ENCODE measurements around the gene IQCH.
"Not testable (repeated sequence)": the region's sequence is repeated elsewhere in the genome, so short reads cannot be mapped to it uniquely, and the experiment has no call there.

The IQCH gene

GRCh38 chr15:67350042-67350441, 95.5 kb downstream of the IQCH start:
- DNase-seq (ENCODE audit: low spot score in 2 of 2) (no peak), ATAC-seq (replicated peaks; ENCODE audit: extremely low read depth, poor library complexity, severe bottlenecking) (no peak)
- Mint-ChIP-seq H3K9me3 (no peaks in the 10 kb centered on the region), H3K4me1 (no peaks in the 10 kb centered on the region), H3K27ac (ENCODE audit: low read depth) (no peak overlapping the region), H3K4me3 (no peak overlapping the region), H3K36me3 (ENCODE audit: insufficient read depth) (no peaks in the 10 kb centered on the region), H3K27me3 (peaks cover 9% of the 10 kb centered on the region)

DNA sequence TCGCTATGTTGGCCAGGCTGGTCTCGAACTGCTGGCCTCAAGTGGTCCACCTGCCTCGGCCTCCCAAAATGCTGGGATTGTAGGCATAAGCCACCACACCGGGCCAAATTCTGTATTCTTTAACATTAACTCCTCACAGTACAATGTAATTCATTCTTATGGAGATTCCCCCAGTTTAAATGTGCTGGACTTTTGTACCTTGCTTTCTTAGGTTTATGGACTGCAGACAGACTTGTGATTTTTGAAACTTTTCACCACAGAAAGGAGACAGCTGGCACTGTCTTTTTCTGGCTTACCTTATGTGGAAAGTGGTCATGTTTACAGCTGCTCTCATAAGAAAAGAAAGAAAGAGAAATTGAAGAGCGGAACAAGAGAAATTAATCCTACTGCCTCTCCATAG, 103.8 kb downstream of the IQCH start:
- Mint-ChIP-seq H3K27me3 (no peaks in the 10 kb centered on the region), H3K36me3 (ENCODE audit: insufficient read depth) (no peaks in the 10 kb centered on the region), H3K9me3 (no peaks in the 10 kb centered on the region), H3K4me1 (no peaks in the 10 kb centered on the region), H3K27ac (ENCODE audit: low read depth) (no peak overlapping the region), H3K4me3 (no peak overlapping the region)
- ATAC-seq (replicated peaks; ENCODE audit: extremely low read depth, poor library complexity, severe bottlenecking) (no peak), DNase-seq (ENCODE audit: low spot score in 2 of 2) (no peak)

- Mint-ChIP-seq H3K36me3 (ENCODE audit: insufficient read depth) (no peaks in the 10 kb centered on the region), H3K4me1 (no peaks in the 10 kb centered on the region), H3K27ac (ENCODE audit: low read depth) (no peak overlapping the region), H3K9me3 (no peaks in the 10 kb centered on the region), H3K27me3 (no peaks in the 10 kb centered on the region), H3K4me3 (no peak overlapping the region)
- DNase-seq (ENCODE audit: low spot score in 2 of 2) (no peak), ATAC-seq (replicated peaks; ENCODE audit: extremely low read depth, poor library complexity, severe bottlenecking) (no peak)
Measured at GRCh38 chr15:67358812-67359211, 104.2 kb downstream of the IQCH start.

DNA sequence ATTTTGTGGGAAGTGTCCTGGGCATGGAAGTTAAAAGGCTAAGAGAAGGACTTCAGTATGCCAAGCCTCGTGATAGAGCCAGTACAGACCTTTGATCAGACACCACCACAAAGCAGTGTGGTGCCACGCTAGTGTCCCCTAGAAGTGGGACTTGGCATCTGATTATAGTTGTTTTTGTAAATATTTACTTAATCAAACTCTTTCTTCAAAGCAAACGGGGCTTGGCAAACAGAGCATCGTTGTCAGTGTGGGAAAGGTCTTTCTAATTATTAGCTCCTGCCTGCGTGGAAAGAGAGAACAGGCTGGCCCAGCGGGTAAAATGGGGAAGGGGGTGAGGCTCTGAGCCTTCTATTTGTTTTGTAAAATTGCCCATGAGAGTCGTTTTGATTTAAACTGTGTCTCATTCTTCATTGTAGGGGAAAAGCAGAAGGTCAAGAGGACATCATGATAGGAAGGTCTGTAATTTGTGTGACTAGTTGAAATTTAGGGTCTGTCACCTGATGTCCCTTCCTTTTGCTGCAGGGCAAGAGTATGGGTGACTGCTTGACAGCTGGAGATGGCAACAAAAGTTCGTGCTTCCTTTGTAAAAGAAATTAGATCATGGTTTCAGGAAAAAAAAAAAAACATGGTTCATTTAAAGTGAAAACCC, 105.0 kb downstream of the IQCH start:
- Mint-ChIP-seq H3K27me3 (no peaks in the 10 kb centered on the region), H3K36me3 (ENCODE audit: insufficient read depth) (no peaks in the 10 kb centered on the region), H3K27ac (ENCODE audit: low read depth) (no peak overlapping the region), H3K4me3 (no peak overlapping the region), H3K9me3 (no peaks in the 10 kb centered on the region), H3K4me1 (no peaks in the 10 kb centered on the region)
- no peak for DNase-seq (ENCODE audit: low spot score in 2 of 2)
- no peak for ATAC-seq (replicated peaks; ENCODE audit: extremely low read depth, poor library complexity, severe bottlenecking)

DNA sequence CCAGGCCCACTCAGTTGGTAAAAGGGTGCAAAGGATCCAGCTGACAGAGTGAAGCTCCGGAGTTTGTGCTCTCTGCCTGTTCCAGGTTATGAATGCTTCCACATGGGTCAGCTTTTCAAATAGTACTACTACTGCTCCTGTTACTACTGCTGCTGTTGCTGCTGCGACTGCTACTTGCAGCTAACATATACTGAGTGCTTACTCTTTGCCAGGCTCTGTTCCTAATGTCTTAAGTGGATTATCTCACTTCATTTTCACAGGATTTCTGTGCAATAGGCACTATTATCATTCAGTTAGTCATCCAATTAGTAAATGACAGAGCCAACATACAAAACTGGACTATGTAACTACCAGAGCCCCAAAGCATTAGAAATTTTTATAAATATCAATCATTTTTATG, 106.5 kb downstream of the IQCH start:
- DNase-seq (ENCODE audit: low spot score in 2 of 2) (no peak), ATAC-seq (replicated peaks; ENCODE audit: extremely low read depth, poor library complexity, severe bottlenecking) (no peak)
- Mint-ChIP-seq H3K36me3 (ENCODE audit: insufficient read depth) (peaks cover 1% of the 10 kb centered on the region), H3K4me1 (no peaks in the 10 kb centered on the region), H3K27me3 (peaks cover 5% of the 10 kb centered on the region), H3K9me3 (no peaks in the 10 kb centered on the region), H3K4me3 (no peak overlapping the region), H3K27ac (ENCODE audit: low read depth) (no peak overlapping the region)

DNA sequence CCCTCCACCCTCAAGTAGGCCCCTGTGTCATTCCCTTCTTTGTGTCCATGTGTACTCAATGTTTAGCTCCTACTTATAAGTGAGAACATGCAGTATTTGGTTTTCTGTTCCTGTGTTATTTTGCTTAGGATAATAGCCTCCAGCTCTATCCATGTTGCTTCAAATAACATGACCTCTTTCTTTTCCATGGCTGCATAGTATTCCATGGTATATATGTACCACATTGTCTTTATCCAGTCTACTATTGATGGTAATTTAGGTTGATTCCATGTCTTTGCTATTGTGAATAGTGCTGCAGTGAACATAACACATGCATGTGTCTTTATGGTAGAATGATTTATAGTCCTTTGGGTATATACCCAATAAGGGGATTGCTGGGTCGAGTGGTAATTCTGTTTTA, 109.1 kb downstream of the IQCH start:
- not testable (repeated sequence) for H3K4me3 Mint-ChIP-seq

GRCh38 chr15:67365994-67366393, 111.4 kb downstream of the IQCH start:
- H3K27me3 Mint-ChIP-seq = peaks cover 25% of the 10 kb centered on the region
- DNase-seq (ENCODE audit: low spot score in 2 of 2) (no peak), ATAC-seq (replicated peaks; ENCODE audit: extremely low read depth, poor library complexity, severe bottlenecking) (no peak)
- no peak overlapping the region for H3K4me3 Mint-ChIP-seq
- peaks cover 1% of the 10 kb centered on the region for H3K36me3 Mint-ChIP-seq (ENCODE audit: insufficient read depth)
- H3K9me3 Mint-ChIP-seq = no peaks in the 10 kb centered on the region
- H3K4me1 Mint-ChIP-seq = no peaks in the 10 kb centered on the region
- no peak overlapping the region for H3K27ac Mint-ChIP-seq (ENCODE audit: low read depth)

More for the DNA sequence above, 109.1 kb downstream of the IQCH start:
- H3K27me3 Mint-ChIP-seq; H3K9me3 Mint-ChIP-seq; ATAC-seq (replicated peaks; ENCODE audit: extremely low read depth, poor library complexity, severe bottlenecking); H3K27ac Mint-ChIP-seq (ENCODE audit: low read depth); H3K4me1 Mint-ChIP-seq; DNase-seq (ENCODE audit: low spot score in 2 of 2); H3K36me3 Mint-ChIP-seq (ENCODE audit: insufficient read depth): not testable (repeated sequence)

DNA sequence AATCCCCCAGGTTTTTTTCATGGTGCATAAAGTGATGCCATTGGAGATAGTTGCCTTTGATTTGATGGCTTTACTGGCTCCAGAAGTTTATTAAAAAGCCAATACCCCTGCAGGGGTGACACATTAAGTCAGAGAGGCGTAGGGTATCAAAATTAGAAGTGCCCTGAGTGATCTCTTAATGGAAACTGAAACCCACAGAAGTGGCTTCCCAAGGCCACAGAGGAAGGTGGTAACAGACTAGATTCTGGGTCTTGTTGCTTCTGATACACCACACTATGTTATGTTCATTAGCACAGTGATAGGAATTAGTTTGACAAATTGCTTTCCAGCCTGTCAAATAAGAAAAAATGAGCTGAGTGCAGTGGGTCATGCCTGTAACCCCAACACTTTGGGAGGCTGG, 112.3 kb downstream of the IQCH start:
- Mint-ChIP-seq H3K9me3 (no peaks in the 10 kb centered on the region), H3K27me3 (peaks cover 31% of the 10 kb centered on the region), H3K27ac (ENCODE audit: low read depth) (no peak overlapping the region), H3K36me3 (ENCODE audit: insufficient read depth) (peaks cover 1% of the 10 kb centered on the region), H3K4me1 (no peaks in the 10 kb centered on the region), H3K4me3 (no peak overlapping the region)
- DNase-seq (ENCODE audit: low spot score in 2 of 2) (no peak), ATAC-seq (replicated peaks; ENCODE audit: extremely low read depth, poor library complexity, severe bottlenecking) (no peak)

DNA sequence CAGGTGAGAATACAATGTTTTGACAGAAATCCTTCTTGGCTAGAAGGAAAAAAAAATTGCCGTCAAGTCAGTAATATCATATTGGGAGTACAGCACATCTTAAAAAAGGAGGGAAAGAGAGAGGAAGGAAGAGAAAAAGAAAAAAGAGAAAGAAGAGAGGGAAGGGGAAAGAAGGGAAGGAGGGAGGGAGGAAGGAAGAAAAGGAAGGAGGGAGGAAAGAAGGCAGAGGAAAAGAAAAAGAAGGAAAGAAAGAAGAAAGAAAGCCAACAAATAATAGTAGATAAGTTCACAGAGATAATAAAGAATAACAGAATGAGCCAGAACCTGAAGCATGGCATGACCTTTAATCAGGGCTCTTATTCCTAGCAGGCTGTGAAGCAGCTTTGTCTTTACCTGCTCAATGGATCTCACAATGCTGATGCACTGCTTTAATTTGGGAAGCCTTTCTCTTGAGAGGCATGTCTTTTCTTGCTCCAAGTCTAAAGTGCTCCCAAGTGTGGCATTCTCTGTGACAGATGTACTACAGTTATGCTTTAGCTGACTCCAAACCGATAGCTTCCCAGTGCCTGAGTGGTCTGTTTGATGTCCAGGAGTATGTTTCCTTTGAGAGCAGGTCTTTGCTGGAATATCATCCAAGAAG, 114.9 kb downstream of the IQCH start:
- Mint-ChIP-seq H3K4me1 (no peaks in the 10 kb centered on the region), H3K36me3 (ENCODE audit: insufficient read depth) (peaks cover 1% of the 10 kb centered on the region), H3K27me3 (peaks cover 31% of the 10 kb centered on the region), H3K27ac (ENCODE audit: low read depth) (no peak overlapping the region), H3K9me3 (no peaks in the 10 kb centered on the region), H3K4me3 (no peak overlapping the region)
- DNase-seq (ENCODE audit: low spot score in 2 of 2) = no peak
- ATAC-seq (replicated peaks; ENCODE audit: extremely low read depth, poor library complexity, severe bottlenecking) = no peak

GRCh38 chr15:67370206-67370954, 115.8 kb downstream of the IQCH start:
- H3K9me3 Mint-ChIP-seq = no peaks in the 10 kb centered on the region
- no peaks in the 10 kb centered on the region for H3K36me3 Mint-ChIP-seq (ENCODE audit: insufficient read depth)
- no peak overlapping the region for H3K4me3 Mint-ChIP-seq
- no peaks in the 10 kb centered on the region for H3K4me1 Mint-ChIP-seq
- no peak overlapping the region for H3K27ac Mint-ChIP-seq (ENCODE audit: low read depth)
- peaks cover 31% of the 10 kb centered on the region for H3K27me3 Mint-ChIP-seq
- DNase-seq (ENCODE audit: low spot score in 2 of 2) (no peak), ATAC-seq (replicated peaks; ENCODE audit: extremely low read depth, poor library complexity, severe bottlenecking) (no peak)

- Mint-ChIP-seq H3K4me3 (no peak overlapping the region), H3K27me3 (peaks cover 24% of the 10 kb centered on the region), H3K9me3 (no peaks in the 10 kb centered on the region), H3K36me3 (ENCODE audit: insufficient read depth) (no peaks in the 10 kb centered on the region), H3K27ac (ENCODE audit: low read depth) (no peak overlapping the region), H3K4me1 (no peaks in the 10 kb centered on the region)
- ATAC-seq (replicated peaks; ENCODE audit: extremely low read depth, poor library complexity, severe bottlenecking) (no peak), DNase-seq (ENCODE audit: low spot score in 2 of 2) (no peak)
Measured at GRCh38 chr15:67372543-67372942, 118.0 kb downstream of the IQCH start.

DNA sequence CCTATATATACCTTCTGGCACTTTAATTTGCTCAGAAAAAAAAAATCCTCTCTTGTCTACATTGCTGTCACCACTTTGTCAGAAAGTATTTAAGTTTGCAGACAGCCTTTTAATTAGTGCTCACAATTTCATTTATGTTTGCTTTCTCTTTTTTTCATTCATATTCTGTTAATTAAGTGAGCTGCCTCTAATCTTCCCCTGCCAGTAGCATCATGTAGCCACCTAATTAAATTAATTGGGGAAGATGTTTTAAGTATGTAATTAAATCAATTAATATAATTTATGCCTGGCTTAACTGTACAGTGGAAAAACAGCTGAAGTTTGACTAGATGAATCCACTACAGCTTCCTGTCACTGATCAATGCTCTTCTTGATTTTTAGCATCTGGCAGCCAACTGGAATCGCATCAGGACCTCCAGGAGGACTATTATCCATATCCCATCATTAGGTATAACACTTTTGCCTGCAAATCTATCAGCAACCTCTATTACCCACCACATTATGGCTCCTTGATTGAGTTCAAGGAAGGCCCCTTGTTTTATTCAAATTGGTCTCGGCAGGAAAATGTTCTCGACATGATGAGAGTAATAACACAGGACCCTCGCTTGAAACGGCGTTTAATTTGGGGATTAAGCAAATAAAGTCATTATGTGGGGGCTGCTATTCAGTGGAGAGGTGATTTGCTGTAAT, 118.5 kb downstream of the IQCH start:
- no peaks in the 10 kb centered on the region for H3K36me3 Mint-ChIP-seq (ENCODE audit: insufficient read depth)
- H3K27ac Mint-ChIP-seq (ENCODE audit: low read depth) = no peak overlapping the region
- H3K27me3 Mint-ChIP-seq = peaks cover 30% of the 10 kb centered on the region
- DNase-seq (ENCODE audit: low spot score in 2 of 2) (no peak), ATAC-seq (replicated peaks; ENCODE audit: extremely low read depth, poor library complexity, severe bottlenecking) (no peak)
- no peaks in the 10 kb centered on the region for H3K9me3 Mint-ChIP-seq
- no peaks in the 10 kb centered on the region for H3K4me1 Mint-ChIP-seq
- H3K4me3 Mint-ChIP-seq = no peak overlapping the region

All from central memory CD8-positive, alpha-beta T cell (primary cell).